BJ (cell line): Measurements from ENCODE around the gene PAFAH2. TPM values are rescaled to one million over a fixed set of nuclear protein-coding genes. Genes with fewer than 3 reads are reported as not detected.

Experiments used
- CTCF ChIA-PET: fragments of 350-600 bp; formaldehyde crosslinking; extraction: SDS; loops from one replicate; lab custom pipeline; 2021; ENCODE audit warnings: antibody characterized with exemption, inconsistent platforms; lab: Yijun Ruan, JAX
- POLR2A ChIA-PET: fragments of 300-600 bp; sonication (Branson Sonifier 250); formaldehyde crosslinking; extraction: SDS; loops from one replicate; lab custom pipeline; 2021; ENCODE audit warnings: antibody characterized with exemption; lab: Charles Lee
- DNase-seq: peaks from one replicate; pipeline ENCODE4 v3.0.0-alpha.2; 2011; ENCODE audit warnings: low read depth
- H3K27me3 ChIP-seq: 2 replicates; pipeline ENCODE4 v1.6.0; 2011; ENCODE audit warnings: low read length; ENCODE audit not compliant: control insufficient read depth, insufficient read depth
- H3K36me3 ChIP-seq: 2 replicates; pipeline ENCODE4 v1.5.1; 2011; ENCODE audit warnings: low read length; ENCODE audit not compliant: control insufficient read depth, insufficient read depth
- H3K4me3 ChIP-seq: 2 replicates; pipeline ENCODE4 v1.5.1; 2011; ENCODE audit warnings: low read depth, mild to moderate bottlenecking, control low read depth, low read length
- polyA plus RNA-seq: library from polyadenylated mRNA; depleted of rRNA; stranded (reverse); fragments of >200 nt; gene quantifications from 2 replicates; pipeline ENCODE4 v1.2.3, GENCODE V29; 2011
- TF ChIP-seq, protein P1 (sequence below): IDR thresholded peaks from 2 replicates; pipeline ENCODE4 v1.5.1; 2011; ENCODE audit warnings: low read depth, mild to moderate bottlenecking, control low read depth, inconsistent platforms, low read length, moderate library complexity; ENCODE audit not compliant: insufficient read depth

Gene PAFAH2
- polyA plus RNA-seq, 1 experiment: 11.9 TPM

DNA sequence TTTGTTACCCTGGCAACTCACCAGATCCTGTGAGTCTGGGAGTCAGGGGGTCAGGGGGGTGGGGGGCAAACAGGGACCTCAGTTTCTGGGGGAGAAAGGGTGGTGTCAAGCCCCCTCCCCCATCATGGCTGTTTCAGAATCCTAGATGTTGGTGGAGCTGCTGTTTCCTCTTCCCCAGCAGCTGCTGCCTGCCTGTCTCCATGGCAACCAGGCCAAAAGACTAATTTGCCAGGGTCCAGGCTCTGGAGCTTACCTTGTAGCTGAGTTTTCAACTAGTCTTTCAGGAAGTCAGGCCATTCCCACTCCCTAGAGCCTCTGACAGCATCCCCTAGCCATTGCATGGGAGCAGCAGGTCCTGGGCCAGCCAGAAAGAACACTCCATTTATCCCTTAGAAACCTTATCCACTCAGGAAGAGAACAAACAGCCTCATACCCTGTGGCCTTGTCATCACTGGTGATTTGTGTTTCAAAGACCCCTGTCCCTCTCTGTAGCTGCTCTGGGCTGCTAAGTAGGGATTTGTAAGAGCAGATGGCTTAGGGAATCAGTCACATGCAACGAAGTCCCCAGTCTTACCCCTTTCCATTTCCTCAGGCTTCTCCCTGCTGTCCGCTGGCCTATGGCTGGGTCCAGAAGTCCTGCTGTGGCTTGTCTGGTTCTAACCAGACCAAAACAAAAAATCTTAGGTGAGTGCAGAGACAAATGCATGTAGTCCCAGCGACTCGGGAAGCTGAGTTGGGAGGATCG, 70.2 kb downstream of the PAFAH2 start:
- ChIA-PET POLR2A (no interaction called here), CTCF (no interaction called here)
- no peak for DNase-seq
- H3K27me3 ChIP-seq: peaks cover 4% of the 10 kb centered on the region; the same call in 1 of the 2 replicates
- H3K4me3 ChIP-seq: no peak overlapping the region
- TF ChIP-seq, protein P1, sequence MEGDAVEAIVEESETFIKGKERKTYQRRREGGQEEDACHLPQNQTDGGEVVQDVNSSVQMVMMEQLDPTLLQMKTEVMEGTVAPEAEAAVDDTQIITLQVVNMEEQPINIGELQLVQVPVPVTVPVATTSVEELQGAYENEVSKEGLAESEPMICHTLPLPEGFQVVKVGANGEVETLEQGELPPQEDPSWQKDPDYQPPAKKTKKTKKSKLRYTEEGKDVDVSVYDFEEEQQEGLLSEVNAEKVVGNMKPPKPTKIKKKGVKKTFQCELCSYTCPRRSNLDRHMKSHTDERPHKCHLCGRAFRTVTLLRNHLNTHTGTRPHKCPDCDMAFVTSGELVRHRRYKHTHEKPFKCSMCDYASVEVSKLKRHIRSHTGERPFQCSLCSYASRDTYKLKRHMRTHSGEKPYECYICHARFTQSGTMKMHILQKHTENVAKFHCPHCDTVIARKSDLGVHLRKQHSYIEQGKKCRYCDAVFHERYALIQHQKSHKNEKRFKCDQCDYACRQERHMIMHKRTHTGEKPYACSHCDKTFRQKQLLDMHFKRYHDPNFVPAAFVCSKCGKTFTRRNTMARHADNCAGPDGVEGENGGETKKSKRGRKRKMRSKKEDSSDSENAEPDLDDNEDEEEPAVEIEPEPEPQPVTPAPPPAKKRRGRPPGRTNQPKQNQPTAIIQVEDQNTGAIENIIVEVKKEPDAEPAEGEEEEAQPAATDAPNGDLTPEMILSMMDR: no peak
- H3K36me3 ChIP-seq: no peaks in the 10 kb centered on the region

DNA sequence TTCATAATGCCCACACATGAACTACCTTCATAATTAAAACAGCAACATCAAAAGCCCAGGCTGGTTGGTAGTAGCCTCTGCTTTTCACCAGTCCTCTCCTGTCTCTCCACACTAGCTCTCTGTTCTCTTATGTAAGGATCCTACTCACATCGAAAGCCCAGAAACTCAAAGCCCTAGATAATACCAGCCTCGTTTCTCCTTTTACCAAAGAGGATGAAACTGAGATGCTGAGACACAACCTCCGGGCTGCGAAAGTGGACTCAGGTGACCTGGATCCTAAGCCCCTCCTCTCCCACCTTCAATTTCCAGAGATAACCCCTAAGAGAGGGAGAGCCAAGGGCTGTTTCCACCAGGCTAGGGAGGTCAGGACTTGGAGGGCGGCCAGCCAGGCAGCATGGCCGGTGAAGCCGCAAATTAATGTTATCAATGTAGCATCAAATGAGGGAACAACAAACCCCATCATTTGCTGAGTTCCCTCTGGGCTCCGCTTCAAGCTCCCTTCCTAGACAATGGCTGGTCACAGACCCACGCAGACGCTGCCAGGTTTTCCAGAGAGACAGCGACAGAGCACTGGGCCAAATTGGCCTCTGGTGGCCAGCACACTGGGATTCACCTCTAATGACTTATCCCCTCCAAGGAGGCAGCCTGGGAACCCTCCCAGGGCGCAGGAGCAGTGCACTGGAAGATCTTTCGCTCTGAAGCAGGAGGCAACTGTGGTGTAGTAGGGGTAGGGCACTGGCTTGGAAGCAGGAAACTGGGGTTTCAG, 70.9 kb downstream of the PAFAH2 start:
- Histone ChIP-seq H3K36me3 (no peaks in the 10 kb centered on the region), H3K4me3 (no peak overlapping the region), H3K27me3 (peaks cover 4% of the 10 kb centered on the region; the same call in 1 of the 2 replicates)
- no peak for DNase-seq
- POLR2A ChIA-PET: no interaction called here
- TF ChIP-seq, protein P1: no peak
- CTCF ChIA-PET: interaction anchor here (0.9 kb wide), 1 partner anchor 7 kb away, joined by 3 read pairs; no protein-coding TSS in a partner anchor

DNA sequence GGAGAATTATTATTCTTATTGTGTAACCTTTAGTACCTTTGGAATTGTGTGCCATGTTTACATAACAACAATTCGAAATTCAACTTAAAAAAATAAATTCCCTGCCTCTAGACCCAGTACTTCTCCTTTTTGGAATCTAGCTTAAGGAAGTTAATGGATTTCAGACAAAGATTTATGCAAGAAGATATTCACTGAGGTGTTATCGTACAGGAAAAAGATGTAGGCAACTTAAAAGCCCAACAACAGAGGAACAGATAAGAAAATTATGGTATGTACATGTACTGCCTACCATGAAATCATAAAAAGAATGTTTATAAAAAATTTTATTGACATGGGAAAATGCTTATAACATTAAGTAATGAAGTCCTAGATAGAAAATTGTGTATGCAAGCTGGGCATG, 73.4 kb downstream of the PAFAH2 start:
- DNase-seq: no peak
- ChIA-PET CTCF (interaction anchor here (0.7 kb wide), 1 partner anchor 10 kb away, joined by 3 read pairs; no protein-coding TSS in a partner anchor), POLR2A (no interaction called here)
- no peaks in the 10 kb centered on the region; the same call in 1 of the 2 replicates for H3K27me3 ChIP-seq
- H3K36me3 ChIP-seq: no peaks in the 10 kb centered on the region
- TF ChIP-seq, protein P1: no peak
- no peak overlapping the region for H3K4me3 ChIP-seq

DNA sequence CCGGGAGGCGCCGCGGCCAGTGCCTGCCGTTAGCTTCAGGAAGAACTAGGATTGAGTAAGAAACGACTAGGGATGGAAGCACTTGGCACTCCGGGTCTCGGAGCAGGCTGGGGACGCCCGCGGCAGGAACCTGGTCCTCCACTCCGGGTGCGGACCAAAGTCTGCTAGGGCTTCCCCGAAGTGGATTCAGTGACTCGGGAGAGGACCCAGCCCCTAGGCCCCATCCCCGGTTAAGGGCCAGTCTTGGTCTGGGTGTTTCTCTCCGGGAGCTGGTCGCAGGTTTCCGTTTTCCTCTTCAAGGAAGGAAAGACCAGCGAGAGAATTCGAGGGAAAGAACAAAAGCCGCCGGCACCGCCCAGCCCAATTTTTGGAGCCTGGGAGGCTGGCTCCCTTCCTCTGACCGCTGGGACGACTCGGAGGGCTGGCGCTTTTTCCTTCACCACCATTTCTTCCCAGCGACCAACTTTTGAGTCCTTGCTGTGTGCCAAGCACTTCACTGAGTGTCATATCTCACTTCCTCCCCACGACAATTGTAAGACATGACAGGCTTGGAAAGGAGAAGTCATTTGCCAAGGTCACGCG, 74.8 kb downstream of the PAFAH2 start:
- ChIA-PET POLR2A (interaction anchor here (1.2 kb wide), 1 partner anchor 9 kb away, joined by 8 read pairs; no protein-coding TSS in a partner anchor), CTCF (interaction anchor here (1.2 to 2.0 kb wide), 5 partner anchors 9 to 74 kb away, joined by 3 to 7 read pairs (median 6); partner anchors contain the start of gene PAFAH2)
- TF ChIP-seq, protein P1: no peak
- Histone ChIP-seq H3K4me3 (peak overlapping the region; percentile 54), H3K27me3 (no peaks in the 10 kb centered on the region; the same call in 1 of the 2 replicates), H3K36me3 (no peaks in the 10 kb centered on the region)
- no peak for DNase-seq
